Transverse colon (tissue), 4 donors: Measurements from ENCODE around the gene ZNF385D.

Experiments used
- POLR2A ChIP-seq: fragments of 450-650 bp; IDR thresholded peaks from one replicate; pipeline ENCODE4 v1.6.1; 2016; ENCODE audit warnings: antibody characterized with exemption, mild to moderate bottlenecking, moderate library complexity
- POLR2AphosphoS5 ChIP-seq, 3 donors: sonication (generic); formaldehyde crosslinking; IDR thresholded peaks; one replicate each; pipeline ENCODE4 v1.6.1; 2016; ENCODE audit warnings: antibody characterized with exemption in 3 of 3
- TF ChIP-seq, protein P1 (sequence below), 5 experiments: fragments of 200-600 bp in 3 of 5; fragments of 450-650 bp in 2 of 5; sonication (generic) in 3 of 5; IDR thresholded peaks; 1 replicate in 2 of 5; 2 replicates in 3 of 5; pipeline ENCODE4 v1.5.1; 2016 to 2017; ENCODE audit warnings: antibody characterized with exemption in 5 of 5, inconsistent platforms in 3 of 5, mild to moderate bottlenecking in 2 of 5, moderate library complexity in 1 of 5

DNA sequence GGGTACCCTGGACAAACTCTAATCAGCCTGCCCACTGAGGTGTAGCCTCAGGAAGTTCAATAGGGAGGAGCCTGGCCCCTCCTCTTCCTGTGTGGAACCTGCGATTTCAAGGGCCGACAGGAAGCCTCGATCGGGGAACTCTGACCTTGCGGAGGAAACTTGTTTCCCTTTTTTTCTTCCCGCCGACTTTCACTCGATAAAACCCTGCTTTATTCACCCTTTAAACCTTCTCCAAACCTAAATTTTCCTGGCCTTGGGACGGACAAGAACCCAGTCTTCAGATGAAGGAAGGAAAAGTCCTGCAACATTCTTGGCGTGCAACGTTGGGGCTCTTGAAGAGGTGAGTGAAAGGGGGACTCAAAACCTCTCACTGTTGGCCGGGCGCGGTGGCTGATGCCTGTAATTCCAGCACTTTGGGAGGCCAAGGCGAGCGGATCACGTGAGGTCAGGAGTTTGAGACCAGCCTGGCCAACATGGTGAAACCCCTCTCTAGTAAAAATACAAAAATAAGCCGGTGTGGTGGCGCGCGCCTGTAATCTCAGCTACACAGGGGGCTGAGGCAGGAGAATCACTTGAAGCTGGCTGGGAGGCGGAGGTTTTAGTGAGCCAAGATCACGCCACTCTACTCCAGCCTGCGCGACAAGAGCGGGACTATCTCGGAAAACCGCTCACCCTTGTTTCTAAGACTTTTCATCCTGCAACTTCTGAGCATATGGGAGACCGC, 208.2 kb downstream of the ZNF385D start:
- TF ChIP-seq, protein P1, sequence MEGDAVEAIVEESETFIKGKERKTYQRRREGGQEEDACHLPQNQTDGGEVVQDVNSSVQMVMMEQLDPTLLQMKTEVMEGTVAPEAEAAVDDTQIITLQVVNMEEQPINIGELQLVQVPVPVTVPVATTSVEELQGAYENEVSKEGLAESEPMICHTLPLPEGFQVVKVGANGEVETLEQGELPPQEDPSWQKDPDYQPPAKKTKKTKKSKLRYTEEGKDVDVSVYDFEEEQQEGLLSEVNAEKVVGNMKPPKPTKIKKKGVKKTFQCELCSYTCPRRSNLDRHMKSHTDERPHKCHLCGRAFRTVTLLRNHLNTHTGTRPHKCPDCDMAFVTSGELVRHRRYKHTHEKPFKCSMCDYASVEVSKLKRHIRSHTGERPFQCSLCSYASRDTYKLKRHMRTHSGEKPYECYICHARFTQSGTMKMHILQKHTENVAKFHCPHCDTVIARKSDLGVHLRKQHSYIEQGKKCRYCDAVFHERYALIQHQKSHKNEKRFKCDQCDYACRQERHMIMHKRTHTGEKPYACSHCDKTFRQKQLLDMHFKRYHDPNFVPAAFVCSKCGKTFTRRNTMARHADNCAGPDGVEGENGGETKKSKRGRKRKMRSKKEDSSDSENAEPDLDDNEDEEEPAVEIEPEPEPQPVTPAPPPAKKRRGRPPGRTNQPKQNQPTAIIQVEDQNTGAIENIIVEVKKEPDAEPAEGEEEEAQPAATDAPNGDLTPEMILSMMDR (IDR thresholded peaks at IDR 0.05), result no peak
- TF ChIP-seq POLR2A (no peak), POLR2AphosphoS5 (IDR thresholded peaks at IDR 0.05) (no peak)
